Measurements from ENCODE around the gene DDX17. TPM values are rescaled to one million over a fixed set of nuclear protein-coding genes. Genes with fewer than 3 reads are reported as not detected.

The DDX17 gene
- total RNA-seq, 4 donors from 2014 or later = 419 to 723 (median 493) TPM

- H3K4me3 ChIP-seq (ENCODE audit: low read depth, poor library complexity, severe bottlenecking) = peak overlapping the region; percentile 10
- intact Hi-C loops (cut with DNase I; ENCODE audit: low total_unique reads) = no loop called here
- no peak for DNase-seq (ENCODE audit: low spot score in 2 of 2)
- TF ChIP-seq POLR2A (IDR thresholded peaks at IDR 0.05) (no peak), CTCF (IDR thresholded peaks at IDR 0.05) (no peak)
- WGBS, 2 donors = 14 to 19% methylated on average over 17 to 18 of the region's 67 CpGs
These were observed 51.6 kb downstream of the DDX17 start for GRCh38 chr22:38454353-38455075.

- no peak for DNase-seq (ENCODE audit: low spot score in 2 of 2)
- no peak for TF ChIP-seq POLR2A (IDR thresholded peaks at IDR 0.05)
- no peak for TF ChIP-seq CTCF (IDR thresholded peaks at IDR 0.05)
- intact Hi-C loops (cut with DNase I; ENCODE audit: low total_unique reads) = no loop called here
These were observed 52.1 kb downstream of the DDX17 start for GRCh38 chr22:38453996-38454352.

GRCh38 chr22:38453066-38453672, 52.9 kb downstream of the DDX17 start:
- 74 to 82% methylated on average over 11 of the region's 11 CpGs for WGBS, 2 donors
- no peak for TF ChIP-seq CTCF (IDR thresholded peaks at IDR 0.05)
- no peak for TF ChIP-seq POLR2A (IDR thresholded peaks at IDR 0.05)
- intact Hi-C loops (cut with DNase I; ENCODE audit: low total_unique reads) = no loop called here
- no peak overlapping the region for H3K4me3 ChIP-seq (ENCODE audit: low read depth, poor library complexity, severe bottlenecking)
- DNase-seq (ENCODE audit: low spot score in 2 of 2) = no peak

More at GRCh38 chr22:38453996-38454352, 52.1 kb downstream of the DDX17 start:
- WGBS, 2 donors = 62 to 65% methylated on average over 3 of the region's 3 CpGs
- no peak overlapping the region for H3K4me3 ChIP-seq (ENCODE audit: low read depth, poor library complexity, severe bottlenecking)

- no peak overlapping the region for H3K4me3 ChIP-seq (ENCODE audit: low read depth, poor library complexity, severe bottlenecking)
- intact Hi-C loops (cut with DNase I; ENCODE audit: low total_unique reads) = no loop called here
- DNase-seq (ENCODE audit: low spot score in 2 of 2) = no peak
- WGBS, 2 donors = 28 to 36% methylated on average over 23 to 24 of the region's 25 CpGs
- no peak for TF ChIP-seq CTCF (IDR thresholded peaks at IDR 0.05)
- TF ChIP-seq POLR2A (IDR thresholded peaks at IDR 0.05) = no peak
These were observed 53.6 kb downstream of the DDX17 start for GRCh38 chr22:38452373-38453065.

GRCh38 chr22:38451864-38452263, 54.2 kb downstream of the DDX17 start:
- WGBS, 2 donors = 72 to 79% methylated on average over 4 of the region's 4 CpGs
- intact Hi-C loops (cut with DNase I; ENCODE audit: low total_unique reads) = no loop called here
- no peak overlapping the region for H3K4me3 ChIP-seq (ENCODE audit: low read depth, poor library complexity, severe bottlenecking)
- no peak for DNase-seq (ENCODE audit: low spot score in 2 of 2)
- TF ChIP-seq CTCF (IDR thresholded peaks at IDR 0.05) (no peak), POLR2A (IDR thresholded peaks at IDR 0.05) (no peak)

Measured in lower leg skin (tissue), 4 donors.